CD4-positive, alpha-beta T cell (primary cell): Measurements from ENCODE around the gene PLCB3. TPM values are rescaled to one million over a fixed set of nuclear protein-coding genes. Genes with fewer than 3 reads are reported as not detected.
A peak's percentile ranks its signal among the peaks of the same experiment; 100 is the strongest.

Experiments
- ATAC-seq: fragments of 200-7000 bp; cut with Tn5 transposase; one replicate; pipeline ENCODE4 v1.10.0; 2022; ENCODE audit warnings: mild to moderate bottlenecking; ENCODE audit not compliant: poor library complexity
- CTCF ChIA-PET: fragments of 350-600 bp; sonication (Branson Sonifier 250); formaldehyde crosslinking; loops from one replicate; lab custom pipeline; 2021; ENCODE audit warnings: antibody characterized with exemption, inconsistent platforms; lab: Charles Lee
- POLR2A ChIA-PET: fragments of 350-600 bp; sonication (Branson Sonifier 250); formaldehyde crosslinking; loops from one replicate; lab custom pipeline; 2021; ENCODE audit warnings: antibody characterized with exemption, inconsistent platforms; lab: Charles Lee
- DNase-seq, 14 experiments: peaks; one replicate each; pipeline ENCODE4 v3.0.0-alpha.2; 2013 to 2020; ENCODE audit warnings: mixed read lengths in 2 of 14
- H3K27ac ChIP-seq, 2 donors: one replicate each; pipeline versions ENCODE4 v1.5.1 to v1.7.0; 2013; ENCODE audit warnings: low read length in 2 of 2, low read depth in 1 of 2, mild to moderate bottlenecking in 1 of 2
- H3K27me3 ChIP-seq, 2 experiments: 1 replicate in 1 of 2; 2 replicates in 1 of 2; pipeline versions ENCODE4 v1.6.1 to v1.7.0; 2013; ENCODE audit warnings: low read length in 2 of 2, control low read depth in 1 of 2, mild to moderate bottlenecking in 1 of 2, moderate library complexity in 1 of 2; ENCODE audit not compliant: insufficient read depth in 2 of 2, control insufficient read depth in 1 of 2
- H3K36me3 ChIP-seq: one replicate; pipeline ENCODE4 v1.6.1; 2013; ENCODE audit warnings: low read length, control low read depth; ENCODE audit not compliant: insufficient read depth
- H3K4me1 ChIP-seq: one replicate; pipeline ENCODE4 v1.6.1; 2013; ENCODE audit warnings: low read length, control low read depth; ENCODE audit not compliant: insufficient read depth
- H3K4me3 ChIP-seq: one replicate; pipeline ENCODE4 v1.5.1; 2013; ENCODE audit warnings: mild to moderate bottlenecking, low read length, moderate library complexity
- H3K9me3 ChIP-seq, 2 experiments: 1 replicate in 1 of 2; 2 replicates in 1 of 2; pipeline versions ENCODE4 v1.6.1 to v1.7.0; 2013; ENCODE audit warnings: low read length in 2 of 2, mild to moderate bottlenecking in 2 of 2, control low read depth in 1 of 2, moderate library complexity in 1 of 2; ENCODE audit not compliant: control insufficient read depth in 1 of 2, insufficient read depth in 1 of 2
- H3K27ac Mint-ChIP-seq: one replicate; pipeline ENCODE4 v1.8.0; 2020; ENCODE audit warnings: mixed read lengths
- H3K27me3 Mint-ChIP-seq: one replicate; pipeline ENCODE4 v1.8.0; 2021; ENCODE audit warnings: mixed read lengths
- H3K36me3 Mint-ChIP-seq: one replicate; pipeline ENCODE4 v1.8.0; 2021; ENCODE audit warnings: low read depth, mixed read lengths
- H3K4me1 Mint-ChIP-seq: one replicate; pipeline ENCODE4 v1.8.0; 2021; ENCODE audit warnings: low read depth, mixed read lengths
- H3K4me3 Mint-ChIP-seq: one replicate; pipeline ENCODE4 v1.8.0; 2020; ENCODE audit warnings: mild to moderate bottlenecking, mixed read lengths
- H3K9me3 Mint-ChIP-seq: one replicate; pipeline ENCODE4 v1.8.0; 2020; ENCODE audit warnings: mixed read lengths
- intact Hi-C, 2 experiments: fragments of 100-400 bp; cut with DNase I in 1 of 2; cut with micrococcal nuclease in 1 of 2; formaldehyde crosslinking; loops; one replicate each; pipeline versions ENCODE4 v1.15.1 to v1.9.0; 2023 to 2025; cut with DNase I, micrococcal nuclease
- total RNA-seq, 174 experiments: library from RNA in 2 of 174; stranded (reverse) in 2 of 174; gene quantifications; one replicate each; pipeline ENCODE4 v1.2.3 and lab custom pipeline; 2021 to 2026
- TF ChIP-seq, protein P1 (sequence below): fragments of 200-600 bp; IDR thresholded peaks from one replicate; pipeline ENCODE4 v1.8.0; 2022; ENCODE audit warnings: antibody characterized with exemption, mild to moderate bottlenecking

Gene PLCB3
- total RNA-seq, 2 experiments from 2014 or later, result 2.5 to 2.7 TPM

DNA sequence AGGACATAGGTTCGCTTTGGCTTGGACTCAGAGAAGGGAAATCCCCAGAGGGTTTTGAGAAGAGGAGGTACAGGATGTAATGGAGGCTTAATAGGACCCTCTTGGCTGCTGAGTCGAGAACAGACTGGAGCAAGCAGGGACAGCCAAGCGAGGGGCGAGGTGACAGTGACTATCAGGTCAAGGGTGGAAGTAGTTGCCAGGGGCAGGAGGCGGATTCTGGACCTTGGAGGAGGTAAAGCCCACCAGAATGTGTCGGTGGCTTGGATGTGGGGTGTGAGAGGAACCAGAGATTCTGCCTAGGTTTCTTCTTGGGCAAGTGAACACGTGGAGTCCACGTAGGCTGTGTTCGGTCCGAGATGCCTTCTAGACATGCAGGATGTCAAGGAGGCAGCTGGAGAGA is 61.6 kb downstream of the PLCB3 start:
- Histone ChIP-seq H3K27ac (no peak overlapping the region), H3K9me3 (no peaks in the 10 kb centered on the region), H3K4me3 (no peak overlapping the region), H3K4me1 (peaks cover 23% of the 10 kb centered on the region), H3K27me3 (no peaks in the 10 kb centered on the region), H3K36me3 (peaks cover 28% of the 10 kb centered on the region)
- ATAC-seq (no peak), DNase-seq (no peak)
- Mint-ChIP-seq H3K36me3 (peaks cover 37% of the 10 kb centered on the region), H3K4me1 (peaks cover 29% of the 10 kb centered on the region), H3K27me3 (no peaks in the 10 kb centered on the region), H3K27ac (peak overlapping the region; percentile 53), H3K9me3 (no peaks in the 10 kb centered on the region), H3K4me3 (peak overlapping the region; percentile 58)
- TF ChIP-seq, protein P1, sequence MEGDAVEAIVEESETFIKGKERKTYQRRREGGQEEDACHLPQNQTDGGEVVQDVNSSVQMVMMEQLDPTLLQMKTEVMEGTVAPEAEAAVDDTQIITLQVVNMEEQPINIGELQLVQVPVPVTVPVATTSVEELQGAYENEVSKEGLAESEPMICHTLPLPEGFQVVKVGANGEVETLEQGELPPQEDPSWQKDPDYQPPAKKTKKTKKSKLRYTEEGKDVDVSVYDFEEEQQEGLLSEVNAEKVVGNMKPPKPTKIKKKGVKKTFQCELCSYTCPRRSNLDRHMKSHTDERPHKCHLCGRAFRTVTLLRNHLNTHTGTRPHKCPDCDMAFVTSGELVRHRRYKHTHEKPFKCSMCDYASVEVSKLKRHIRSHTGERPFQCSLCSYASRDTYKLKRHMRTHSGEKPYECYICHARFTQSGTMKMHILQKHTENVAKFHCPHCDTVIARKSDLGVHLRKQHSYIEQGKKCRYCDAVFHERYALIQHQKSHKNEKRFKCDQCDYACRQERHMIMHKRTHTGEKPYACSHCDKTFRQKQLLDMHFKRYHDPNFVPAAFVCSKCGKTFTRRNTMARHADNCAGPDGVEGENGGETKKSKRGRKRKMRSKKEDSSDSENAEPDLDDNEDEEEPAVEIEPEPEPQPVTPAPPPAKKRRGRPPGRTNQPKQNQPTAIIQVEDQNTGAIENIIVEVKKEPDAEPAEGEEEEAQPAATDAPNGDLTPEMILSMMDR, result no peak
- intact Hi-C loops, result no loop called here
- POLR2A ChIA-PET, result interaction anchor here (0.7 kb wide), 1 partner anchor 25 kb away, joined by 3 read pairs; no protein-coding TSS in a partner anchor
- CTCF ChIA-PET, result no interaction called here

DNA sequence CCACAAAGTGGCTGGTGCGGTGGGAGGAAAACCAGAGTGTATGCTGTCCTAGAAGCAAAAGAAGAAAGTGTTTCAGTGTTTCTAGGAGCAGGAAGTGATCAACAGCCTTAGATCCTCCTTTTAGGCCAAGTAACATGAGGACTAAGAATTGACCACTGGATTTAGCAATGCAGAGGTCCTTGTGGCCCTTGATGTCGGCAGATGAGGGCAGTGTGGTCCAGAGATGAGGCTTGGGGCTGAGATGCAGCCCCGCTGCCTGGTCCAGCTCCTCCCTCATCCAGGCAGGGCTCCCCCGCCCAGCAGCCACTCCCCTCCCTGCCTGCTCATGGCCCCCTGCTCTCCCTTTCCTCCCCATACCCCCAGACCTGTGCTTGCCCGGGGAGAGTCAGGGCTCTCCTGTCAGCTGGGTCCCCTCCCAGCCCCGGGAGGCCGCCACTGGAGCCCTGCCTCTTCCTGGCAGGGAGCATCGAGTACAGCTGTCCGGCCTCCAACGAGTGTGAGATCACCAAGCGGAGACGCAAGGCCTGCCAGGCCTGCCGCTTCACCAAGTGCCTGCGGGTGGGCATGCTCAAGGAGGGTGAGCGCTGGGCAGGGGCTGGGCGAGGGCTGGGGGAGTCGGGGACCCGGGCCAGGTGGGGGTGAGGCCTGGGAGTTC is 62.3 kb downstream of the PLCB3 start:
- Mint-ChIP-seq H3K27ac (peak overlapping the region; percentile 53), H3K9me3 (no peaks in the 10 kb centered on the region), H3K36me3 (peaks cover 44% of the 10 kb centered on the region), H3K4me3 (no peak overlapping the region), H3K4me1 (peaks cover 33% of the 10 kb centered on the region), H3K27me3 (no peaks in the 10 kb centered on the region)
- Histone ChIP-seq H3K36me3 (peaks cover 28% of the 10 kb centered on the region), H3K9me3 (no peaks in the 10 kb centered on the region), H3K4me3 (no peak overlapping the region), H3K27ac (no peak overlapping the region), H3K4me1 (peaks cover 29% of the 10 kb centered on the region), H3K27me3 (no peaks in the 10 kb centered on the region)
- ATAC-seq (no peak), DNase-seq (peak in 1 of 14 experiments; percentile 34)
- TF ChIP-seq, protein P1, result no peak
- ChIA-PET CTCF (no interaction called here), POLR2A (interaction anchor here (0.7 kb wide), 1 partner anchor 24 kb away, joined by 3 read pairs; no protein-coding TSS in a partner anchor)
- intact Hi-C loops, result no loop called here

DNA sequence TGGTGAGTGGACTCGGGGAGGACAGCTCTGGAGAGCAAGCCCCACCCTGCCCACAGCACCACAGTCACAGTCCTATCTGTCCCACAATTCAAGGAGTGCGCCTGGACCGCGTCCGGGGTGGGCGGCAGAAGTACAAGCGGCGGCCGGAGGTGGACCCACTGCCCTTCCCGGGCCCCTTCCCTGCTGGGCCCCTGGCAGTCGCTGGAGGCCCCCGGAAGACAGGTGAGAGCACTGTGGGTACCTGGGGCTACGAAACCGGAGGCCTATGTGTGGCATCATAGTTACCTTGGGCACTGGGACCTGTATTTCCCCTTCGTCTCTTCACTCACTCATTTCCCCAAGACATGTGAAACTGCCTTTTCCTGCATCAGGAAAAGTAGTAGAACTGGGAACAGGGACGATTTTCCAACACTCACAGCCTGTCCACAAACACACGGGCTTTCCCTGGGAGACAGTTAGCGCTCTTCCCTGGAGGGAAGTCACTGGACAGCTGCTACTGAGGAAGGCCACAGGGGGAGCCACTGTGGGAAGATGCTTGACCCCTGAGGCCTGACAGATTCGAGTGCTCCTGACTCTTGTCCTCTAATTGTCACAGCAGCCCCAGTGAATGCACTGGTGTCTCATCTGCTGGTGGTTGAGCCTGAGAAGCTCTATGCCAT is 62.9 kb downstream of the PLCB3 start:
- intact Hi-C loops, result no loop called here
- no peaks in the 10 kb centered on the region for H3K9me3 Mint-ChIP-seq
- H3K36me3 ChIP-seq, result peaks cover 28% of the 10 kb centered on the region
- H3K4me1 Mint-ChIP-seq, result peaks cover 38% of the 10 kb centered on the region
- no peak overlapping the region for H3K27ac ChIP-seq
- no peaks in the 10 kb centered on the region for H3K27me3 Mint-ChIP-seq
- H3K36me3 Mint-ChIP-seq, result peaks cover 48% of the 10 kb centered on the region
- no peak overlapping the region for H3K4me3 ChIP-seq
- DNase-seq, result no peak
- ChIA-PET POLR2A (no interaction called here), CTCF (no interaction called here)
- H3K27me3 ChIP-seq, result no peaks in the 10 kb centered on the region
- peaks cover 36% of the 10 kb centered on the region for H3K4me1 ChIP-seq
- no peak for ATAC-seq
- H3K4me3 Mint-ChIP-seq, result peak overlapping the region; percentile 38
- no peaks in the 10 kb centered on the region for H3K9me3 ChIP-seq
- no peak overlapping the region for H3K27ac Mint-ChIP-seq
- TF ChIP-seq, protein P1, result no peak
